ENCODE results near the gene WNT6.

WNT6 gene

DNA sequence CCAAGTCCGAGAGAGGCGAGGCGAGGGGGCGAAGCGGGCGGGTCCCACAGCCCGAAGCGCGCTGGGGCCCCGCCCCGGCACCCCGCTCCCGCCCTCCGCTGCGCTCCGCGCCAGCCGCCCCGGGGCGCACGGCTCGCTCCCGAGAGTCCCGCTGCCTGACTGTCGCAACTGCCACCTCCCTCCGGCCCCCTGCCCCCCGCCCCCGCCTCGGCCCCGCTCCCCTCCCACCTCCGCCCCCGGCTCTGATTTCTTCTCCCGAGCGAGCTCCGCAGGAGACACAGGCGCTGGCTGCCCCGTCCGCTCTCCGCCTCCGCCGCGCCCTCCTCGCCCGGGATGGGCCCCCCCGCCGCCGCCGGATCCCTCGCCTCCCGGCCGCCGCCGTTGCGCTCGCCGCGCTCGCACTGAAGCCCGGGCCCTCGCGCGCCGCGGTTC lies at the start of gene WNT6:
TSS of gene WNT6 (plus strand) at position 250 of the 432 bp plus-strand sequence. CDS start 233 bp downstream, outside the sequence.
- no peak for DNase-seq (ENCODE audit: low read depth, low spot score)
- TF ChIP-seq, protein P1, sequence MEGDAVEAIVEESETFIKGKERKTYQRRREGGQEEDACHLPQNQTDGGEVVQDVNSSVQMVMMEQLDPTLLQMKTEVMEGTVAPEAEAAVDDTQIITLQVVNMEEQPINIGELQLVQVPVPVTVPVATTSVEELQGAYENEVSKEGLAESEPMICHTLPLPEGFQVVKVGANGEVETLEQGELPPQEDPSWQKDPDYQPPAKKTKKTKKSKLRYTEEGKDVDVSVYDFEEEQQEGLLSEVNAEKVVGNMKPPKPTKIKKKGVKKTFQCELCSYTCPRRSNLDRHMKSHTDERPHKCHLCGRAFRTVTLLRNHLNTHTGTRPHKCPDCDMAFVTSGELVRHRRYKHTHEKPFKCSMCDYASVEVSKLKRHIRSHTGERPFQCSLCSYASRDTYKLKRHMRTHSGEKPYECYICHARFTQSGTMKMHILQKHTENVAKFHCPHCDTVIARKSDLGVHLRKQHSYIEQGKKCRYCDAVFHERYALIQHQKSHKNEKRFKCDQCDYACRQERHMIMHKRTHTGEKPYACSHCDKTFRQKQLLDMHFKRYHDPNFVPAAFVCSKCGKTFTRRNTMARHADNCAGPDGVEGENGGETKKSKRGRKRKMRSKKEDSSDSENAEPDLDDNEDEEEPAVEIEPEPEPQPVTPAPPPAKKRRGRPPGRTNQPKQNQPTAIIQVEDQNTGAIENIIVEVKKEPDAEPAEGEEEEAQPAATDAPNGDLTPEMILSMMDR (IDR thresholded peaks at IDR 0.05; ENCODE audit: low read depth, low read length) = no peak
- in situ Hi-C loops (cut with HindIII; ENCODE audit: low sequenced_read_pairs) = no loop called here
- no peak within 1 kb of the TSS for H3K4me3 ChIP-seq (ENCODE audit: low read depth, low read length)

DNA sequence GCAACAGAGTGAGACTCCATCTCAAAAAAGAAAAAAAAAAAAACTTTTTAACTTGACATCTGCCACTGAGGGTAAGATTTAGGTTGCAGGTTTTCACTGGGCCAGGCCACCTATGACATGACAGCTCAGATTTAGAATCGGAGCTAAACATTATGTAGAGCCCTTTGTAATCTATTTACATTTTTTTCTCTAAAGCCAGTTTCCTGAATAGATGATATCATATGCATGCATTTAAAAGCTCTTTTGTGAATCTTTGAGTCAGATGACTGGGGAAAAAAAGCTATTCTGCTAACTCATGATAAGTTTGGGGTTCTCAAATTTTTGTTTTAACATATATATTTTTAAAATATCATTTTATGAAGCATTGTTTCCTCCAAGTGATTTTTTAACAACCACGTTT lies 49.3 kb upstream of the WNT6 start:
- in situ Hi-C loops (cut with HindIII; ENCODE audit: low sequenced_read_pairs) = no loop called here

DNA sequence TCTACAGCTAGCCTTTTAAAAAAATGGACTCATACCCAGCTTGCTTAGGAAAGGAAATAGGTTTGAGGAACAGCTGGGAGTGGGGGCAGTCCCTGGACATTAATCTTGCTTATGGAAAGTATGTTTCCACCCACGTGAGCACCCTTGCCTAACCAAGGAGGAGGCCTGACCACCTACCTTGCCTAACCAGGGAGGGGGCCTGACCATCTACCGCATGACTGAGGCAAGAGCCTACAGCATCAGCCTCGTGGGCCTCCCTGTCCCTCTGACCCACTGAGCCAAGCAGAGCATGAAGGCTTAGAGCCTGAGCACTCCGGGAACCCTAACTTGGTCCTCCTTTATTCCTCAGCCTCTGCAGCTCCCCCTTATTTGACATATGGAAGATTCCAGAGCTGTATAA lies 48.2 kb upstream of the WNT6 start:
- no peak overlapping the region for H3K4me3 ChIP-seq (ENCODE audit: low read depth, low read length)
- in situ Hi-C loops (cut with HindIII; ENCODE audit: low sequenced_read_pairs) = no loop called here
- DNase-seq (ENCODE audit: low read depth, low spot score) = no peak
- TF ChIP-seq, protein P1 (IDR thresholded peaks at IDR 0.05; ENCODE audit: low read depth, low read length) = no peak

More for the DNA sequence above, 49.3 kb upstream of the WNT6 start:
- no peak for DNase-seq (ENCODE audit: low read depth, low spot score)
- H3K4me3 ChIP-seq (ENCODE audit: low read depth, low read length) = no peak overlapping the region
- TF ChIP-seq, protein P1 (IDR thresholded peaks at IDR 0.05; ENCODE audit: low read depth, low read length) = no peak

DNA sequence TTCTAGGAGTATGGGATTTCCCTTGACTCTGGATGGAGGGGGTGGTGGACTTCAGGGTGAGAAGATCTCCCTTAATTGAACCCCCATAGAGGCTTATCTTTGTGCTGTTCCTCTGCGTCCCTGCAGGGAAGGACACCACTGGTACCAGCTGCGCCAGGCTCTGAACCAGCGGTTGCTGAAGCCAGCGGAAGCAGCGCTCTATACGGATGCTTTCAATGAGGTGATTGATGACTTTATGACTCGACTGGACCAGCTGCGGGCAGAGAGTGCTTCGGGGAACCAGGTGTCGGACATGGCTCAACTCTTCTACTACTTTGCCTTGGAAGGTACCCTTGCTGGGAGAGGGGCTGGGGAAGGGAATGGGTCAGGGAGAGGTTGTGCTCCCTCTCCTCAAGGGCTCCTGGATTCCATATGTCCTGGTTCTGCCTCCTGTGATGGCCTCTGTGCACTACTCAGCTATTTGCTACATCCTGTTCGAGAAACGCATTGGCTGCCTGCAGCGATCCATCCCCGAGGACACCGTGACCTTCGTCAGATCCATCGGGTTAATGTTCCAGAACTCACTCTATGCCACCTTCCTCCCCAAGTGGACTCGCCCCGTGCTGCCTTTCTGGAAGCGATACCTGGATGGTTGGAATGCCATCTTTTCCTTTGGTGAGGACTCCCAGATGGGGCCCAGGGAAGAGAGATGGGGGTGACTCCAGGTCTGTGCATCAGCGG lies 47.3 kb upstream of the WNT6 start:
- in situ Hi-C loops (cut with HindIII; ENCODE audit: low sequenced_read_pairs) = no loop called here
- no peak overlapping the region for H3K4me3 ChIP-seq (ENCODE audit: low read depth, low read length)
- TF ChIP-seq, protein P1 (IDR thresholded peaks at IDR 0.05; ENCODE audit: low read depth, low read length) = no peak
- DNase-seq (ENCODE audit: low read depth, low spot score) = no peak

DNA sequence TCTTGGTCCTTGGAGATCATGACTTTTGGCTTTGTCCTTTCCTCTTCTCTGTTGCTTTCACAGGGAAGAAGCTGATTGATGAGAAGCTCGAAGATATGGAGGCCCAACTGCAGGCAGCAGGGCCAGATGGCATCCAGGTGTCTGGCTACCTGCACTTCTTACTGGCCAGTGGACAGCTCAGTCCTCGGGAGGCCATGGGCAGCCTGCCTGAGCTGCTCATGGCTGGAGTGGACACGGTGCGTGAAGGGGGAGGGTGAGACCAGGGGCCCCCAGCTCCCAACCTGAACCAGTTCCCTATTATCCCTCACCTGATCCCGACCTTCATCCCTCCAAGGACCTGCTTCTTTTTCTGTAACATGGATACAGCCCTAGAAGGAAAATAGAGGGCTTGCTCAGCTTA lies 46.7 kb upstream of the WNT6 start:
- no peak overlapping the region for H3K4me3 ChIP-seq (ENCODE audit: low read depth, low read length)
- in situ Hi-C loops (cut with HindIII; ENCODE audit: low sequenced_read_pairs) = no loop called here
- TF ChIP-seq, protein P1 (IDR thresholded peaks at IDR 0.05; ENCODE audit: low read depth, low read length) = no peak

DNA sequence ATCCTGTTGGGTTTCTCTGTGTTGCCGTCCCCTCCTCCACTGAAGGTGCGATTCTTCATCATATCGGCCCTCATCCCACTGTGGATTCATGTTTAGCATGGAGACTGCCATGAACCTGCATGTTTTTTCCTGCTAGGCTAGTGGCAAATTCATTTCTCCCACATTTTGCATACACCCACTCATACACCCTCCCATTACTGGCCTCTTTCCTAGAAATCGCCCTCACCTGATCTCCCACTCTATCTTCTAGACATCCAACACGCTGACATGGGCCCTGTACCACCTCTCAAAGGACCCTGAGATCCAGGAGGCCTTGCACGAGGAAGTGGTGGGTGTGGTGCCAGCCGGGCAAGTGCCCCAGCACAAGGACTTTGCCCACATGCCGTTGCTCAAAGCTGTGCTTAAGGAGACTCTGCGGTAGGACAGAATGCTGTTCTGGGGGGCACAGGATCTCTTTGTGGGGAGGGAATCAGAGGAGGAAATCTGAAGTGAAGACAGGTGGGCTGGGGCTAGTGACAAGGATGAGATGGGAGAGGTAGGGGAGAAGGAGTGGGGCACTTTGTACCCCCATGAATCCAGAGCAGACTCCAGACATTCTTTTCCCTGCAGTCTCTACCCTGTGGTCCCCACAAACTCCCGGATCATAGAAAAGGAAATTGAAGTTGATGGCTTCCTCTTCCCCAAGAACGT lies 45.7 kb upstream of the WNT6 start:
- no peak for DNase-seq (ENCODE audit: low read depth, low spot score)
- TF ChIP-seq, protein P1 (IDR thresholded peaks at IDR 0.05; ENCODE audit: low read depth, low read length) = no peak
- in situ Hi-C loops (cut with HindIII; ENCODE audit: low sequenced_read_pairs) = no loop called here
- H3K4me3 ChIP-seq (ENCODE audit: low read depth, low read length) = no peak overlapping the region

More for the DNA sequence above, 46.7 kb upstream of the WNT6 start:
- DNase-seq (ENCODE audit: low read depth, low spot score) = no peak

Measured in astrocyte of the spinal cord (primary cell).